Measurements from ENCODE around the gene AFF3. TPM values are rescaled to one million over a fixed set of nuclear protein-coding genes. Genes with fewer than 3 reads are reported as not detected.
A peak's percentile ranks its signal among the peaks of the same experiment; 100 is the strongest.

Gene AFF3
- total and polyA plus RNA-seq, 2 of the 4 experiments (the other 2 are of a cell fraction), result 12.9 to 14.3 TPM

GRCh38 chr2:99784946-99785345 is 357.4 kb downstream of the AFF3 start:
- Histone ChIP-seq H3K9me1 (ENCODE audit: insufficient read depth, low read length) (no peaks in the 10 kb centered on the region), H3K27me3 (ENCODE audit: control insufficient read depth, insufficient read depth, low read length) (no peaks in the 10 kb centered on the region), H3K27ac (ENCODE audit: insufficient read depth, low read length) (no peak overlapping the region), H4K8ac (ENCODE audit: low read depth in 2 of 2, low read length in 2 of 2) (no peak overlapping the region), H4K20me1 (ENCODE audit: insufficient read depth, low read length) (no peaks in the 10 kb centered on the region), H3K9ac (ENCODE audit: low read depth, low read length) (no peak overlapping the region), H3K23ac (ENCODE audit: low read depth, low read length) (no peak overlapping the region), H3K4me1 (ENCODE audit: control insufficient read depth, insufficient read depth, low read length) (peaks cover 5% of the 10 kb centered on the region), H2BK15ac (ENCODE audit: low read depth, low read length) (no peak overlapping the region), H3K4ac (ENCODE audit: low read depth, low read length) (no peak overlapping the region), H2AK9ac (replicated peaks; ENCODE audit: low read depth, low read length, poor library complexity) (no peak overlapping the region), H3K18ac (ENCODE audit: low read depth, low read length) (no peak overlapping the region), H3K79me1 (ENCODE audit: low read depth in 1 of 2, low read length in 2 of 2) (peaks cover 14% of the 10 kb centered on the region in 2 experiments; a peak in 3 of 4 replicates), H3K56ac (ENCODE audit: extremely low read depth, insufficient read depth, low read length) (no peak overlapping the region), H2BK120ac (ENCODE audit: low read depth, low read length) (no peak overlapping the region), H3K14ac (replicated peaks; ENCODE audit: low read depth, low read length) (no peak overlapping the region), H3K36me3 (ENCODE audit: control insufficient read depth, insufficient read depth, low read length) (peaks cover 6% of the 10 kb centered on the region; the same call in 1 of the 2 replicates), H4K5ac (ENCODE audit: low read depth, low read length) (no peak overlapping the region), H2BK5ac (ENCODE audit: low read depth, low read length, poor library complexity, severe bottlenecking) (no peak overlapping the region), H3K4me2 (ENCODE audit: low read depth, low read length) (no peak overlapping the region), H2BK20ac (ENCODE audit: low read depth, low read length) (no peak overlapping the region), H2AK5ac (ENCODE audit: low read depth, low read length) (0 out of 2 replicates have a peak overlapping the region, but pooled peaks have one; percentile 10), H4K91ac (ENCODE audit: insufficient read depth, low read depth, low read length) (no peak overlapping the region), H2AFZ (replicated peaks; ENCODE audit: low read length, poor library complexity) (no peak overlapping the region), H3K9me3 (ENCODE audit: control insufficient read depth, insufficient read depth, low read length) (no peaks in the 10 kb centered on the region; the same call in 1 of the 2 replicates), H3K4me3 (ENCODE audit: insufficient read depth, low read depth, low read length) (no peak overlapping the region)
- ATAC-seq (ENCODE audit: low read depth) (no peak), DNase-seq (no peak)
- 100% methylated on average over 2 of the region's 8 CpGs; no CpG with 5 or more reads in 1 of the 2 experiments for WGBS, 2 experiments (ENCODE audit: extremely low coverage in 2 of 2, insufficient read length in 1 of 2)
- TF ChIP-seq MAFK (IDR thresholded peaks at IDR 0.05; ENCODE audit: low read depth, low read length), result no peak
- TF ChIP-seq RCOR1 (IDR thresholded peaks at IDR 0.05; ENCODE audit: insufficient replicate concordance, low read length), result no peak
- TF ChIP-seq CTCF (conservative IDR thresholded peaks at IDR 0.05; ENCODE audit: low read depth, low read length), result no peak
- no peak for TF ChIP-seq RAD21 (IDR thresholded peaks at IDR 0.05; ENCODE audit: low read length)
- TF ChIP-seq NFE2L2 (IDR thresholded peaks at IDR 0.05; ENCODE audit: low read depth, low read length), result no peak
- no peak for TF ChIP-seq MXI1 (IDR thresholded peaks at IDR 0.05; ENCODE audit: borderline replicate concordance, low read depth, low read length)
- no peak for TF ChIP-seq BHLHE40 (IDR thresholded peaks at IDR 0.05; ENCODE audit: low read depth, low read length)
- TF ChIP-seq CHD1 (IDR thresholded peaks at IDR 0.05; ENCODE audit: low read depth, low read length), result no peak
- TF ChIP-seq ELK1 (IDR thresholded peaks at IDR 0.05; ENCODE audit: borderline replicate concordance, low read depth, low read length), result no peak
- no peak for TF ChIP-seq SMC3 (IDR thresholded peaks at IDR 0.05; ENCODE audit: low read depth, low read length)
- TF ChIP-seq POLR2A (IDR thresholded peaks at IDR 0.05; ENCODE audit: low read depth, low read length), result no peak
- no peak for TF ChIP-seq MAZ (IDR thresholded peaks at IDR 0.05; ENCODE audit: borderline replicate concordance, low read depth, low read length)
- no peak for TF ChIP-seq RFX5 (IDR thresholded peaks at IDR 0.05; ENCODE audit: low read depth, low read length)
- no peak for TF ChIP-seq FOS (IDR thresholded peaks at IDR 0.05; ENCODE audit: low read depth, low read length)
- TF ChIP-seq CEBPB (IDR thresholded peaks at IDR 0.05; ENCODE audit: low read depth, low read length), result no peak
- no peak for TF ChIP-seq USF2 (IDR thresholded peaks at IDR 0.05; ENCODE audit: low read depth, low read length)
- POLR2A ChIA-PET (ENCODE audit: unreplicated experiment), result no interaction called here
- BruUV-seq (replicated peaks), result no TSS peak
- intact Hi-C loops (cut with micrococcal nuclease) (no loop called here), in situ Hi-C loops (cut with MboI; ENCODE audit: low sequenced_read_pairs) (no loop called here), dilution Hi-C loops (cut with HindIII; ENCODE audit: low sequenced_read_pairs, unreplicated experiment) (no loop called here)
- CTCF ChIA-PET, result no interaction called here

All from IMR-90 (cell line).